HepG2 (cell line): ENCODE data around the gene GEMIN8. TPM values are rescaled to one million over a fixed set of nuclear protein-coding genes. Genes with fewer than 3 reads are reported as not detected.

Experiments used
- ATAC-seq: fragments of 200-7000 bp; cut with Tn5 transposase; 3 replicates; pipeline ENCODE4 v1.9.1; 2020; ENCODE audit warnings: mild to moderate bottlenecking, moderate library complexity
- BruUV-seq: library from RNA; stranded (reverse); fragments of 400-500 nt; replicated peaks from 2 replicates; lab custom pipeline; 2021; lab: Mats Ljungman, UMichigan
- CTCF ChIA-PET: fragments of 300-600 bp; formaldehyde crosslinking; extraction: SDS; loops from one replicate; lab custom pipeline; 2021; ENCODE audit warnings: low total read pairs, inconsistent platforms, low intra/inter-chr PET ratio; lab: Yijun Ruan, JAX
- POLR2A ChIA-PET: fragments of 350-600 bp; sonication (Branson Sonifier 250); formaldehyde crosslinking; loops from one replicate; lab custom pipeline; 2020; ENCODE audit warnings: antibody characterized with exemption, inconsistent platforms; lab: Yijun Ruan, JAX
- DNase-seq: peaks from one replicate; pipeline ENCODE4 v3.0.0-alpha.2; 2015; ENCODE audit warnings: low spot score
- FAIRE-seq: peaks from 3 replicates; lab custom pipeline; 2011; peaks lifted over from hg19 to GRCh38; lab: Jason Lieb, UNC
- H2AFZ ChIP-seq: one replicate; pipeline ENCODE4 v1.6.1; 2011; ENCODE audit warnings: low read length, inconsistent platforms
- H3K27ac ChIP-seq: fragments of 300-600 bp; 3 replicates; pipeline ENCODE4 v1.8.0; 2011; ENCODE audit warnings: mixed run types, mild to moderate bottlenecking, mixed read lengths, low read length, inconsistent platforms; ENCODE audit not compliant: insufficient read depth; ENCODE audit errors: extremely low read length
- H3K27me3 ChIP-seq, 2 experiments: fragments of 200-600 bp in 1 of 2; 2 replicates in 1 of 2; 3 replicates in 1 of 2; pipeline versions ENCODE4 v1.6.0 to v1.8.0; 2011; ENCODE audit warnings: low read length in 2 of 2, mild to moderate bottlenecking in 2 of 2, moderate library complexity in 2 of 2, inconsistent platforms in 1 of 2; ENCODE audit not compliant: insufficient read depth in 2 of 2, control insufficient read depth in 1 of 2
- H3K36me3 ChIP-seq, 2 experiments: fragments of 200-600 bp in 1 of 2; replicated peaks in 1 of 2; 2 replicates in 1 of 2; 3 replicates in 1 of 2; pipeline versions ENCODE4 v1.5.1 to v1.8.0; 2011; ENCODE audit warnings: low read length in 2 of 2, inconsistent platforms in 1 of 2; ENCODE audit not compliant: insufficient read depth in 2 of 2, control insufficient read depth in 1 of 2
- H3K4me1 ChIP-seq: 2 replicates; pipeline ENCODE4 v1.5.1; 2012; ENCODE audit warnings: low read length, inconsistent platforms; ENCODE audit not compliant: insufficient read depth
- H3K4me2 ChIP-seq: 2 replicates; pipeline ENCODE4 v1.6.0; 2011; ENCODE audit warnings: low read depth, low read length, inconsistent platforms
- H3K4me3 ChIP-seq, 3 experiments: fragments of 200-600 bp in 1 of 3; sonication (generic), shearing (Covaris generic) in 1 of 3; replicated peaks in 1 of 3; 2 replicates each; pipeline ENCODE4 v1.5.1; 2011 to 2016; ENCODE audit warnings: low read length in 3 of 3, inconsistent platforms in 2 of 3, low read depth in 2 of 3, mild to moderate bottlenecking in 2 of 3, control low read depth in 1 of 3, mixed read lengths in 1 of 3; ENCODE audit not compliant: insufficient read depth in 1 of 3
- H3K79me2 ChIP-seq: one replicate; pipeline ENCODE4 v1.6.1; 2011; ENCODE audit warnings: low read length, inconsistent platforms; ENCODE audit not compliant: insufficient read depth
- H3K9ac ChIP-seq: 2 replicates; pipeline ENCODE4 v1.6.0; 2011; ENCODE audit warnings: mild to moderate bottlenecking, low read depth, low read length, inconsistent platforms; ENCODE audit not compliant: insufficient read depth
- H3K9me3 ChIP-seq: 2 replicates; pipeline ENCODE4 v1.5.1; 2012; ENCODE audit warnings: mild to moderate bottlenecking, low read length
- H4K20me1 ChIP-seq: 2 replicates; pipeline ENCODE4 v1.6.0; 2011; ENCODE audit warnings: inconsistent platforms, mild to moderate bottlenecking, low read length, moderate library complexity; ENCODE audit not compliant: insufficient read depth
- BRCA1 ChIP-seq: sonication (generic); formaldehyde crosslinking; IDR thresholded peaks from 2 replicates; pipeline ENCODE4 v1.4.0; 2020; ENCODE audit warnings: missing genetic modification reagents
- CREM ChIP-seq, 2 experiments: sonication (generic) in 1 of 2; formaldehyde crosslinking in 1 of 2; IDR thresholded peaks; 2 replicates each; pipeline versions ENCODE4 v1.4.0 to v1.6.1; 2016 to 2020; ENCODE audit warnings: antibody characterized with exemption in 1 of 2, mild to moderate bottlenecking in 1 of 2, missing genetic modification reagents in 1 of 2
- HOXA7 ChIP-seq: sonication (generic); formaldehyde crosslinking; IDR thresholded peaks from 2 replicates; pipeline ENCODE4 v1.8.1; 2022; ENCODE audit warnings: mild to moderate bottlenecking, missing genetic modification reagents, moderate library complexity
- IRF1 ChIP-seq: sonication (generic); formaldehyde crosslinking; IDR thresholded peaks from 2 replicates; pipeline ENCODE4 v1.4.0; 2020; ENCODE audit warnings: low read depth, mild to moderate bottlenecking, missing genetic modification reagents
- KAT2B ChIP-seq: fragments of 150-350 bp; IDR thresholded peaks from 2 replicates; pipeline ENCODE4 v1.6.1; 2014; ENCODE audit warnings: low read depth, low read length, borderline replicate concordance
- KAT7 ChIP-seq: IDR thresholded peaks from 2 replicates; pipeline ENCODE4 v1.6.1; 2018; ENCODE audit warnings: borderline replicate concordance, missing compliant biosample characterization
- PATZ1 ChIP-seq: sonication (generic); formaldehyde crosslinking; IDR thresholded peaks from 2 replicates; pipeline ENCODE4 v1.4.0; 2020; ENCODE audit warnings: missing genetic modification reagents
- TMF1 ChIP-seq: sonication (generic); formaldehyde crosslinking; IDR thresholded peaks from 2 replicates; pipeline ENCODE4 v1.8.1; 2022; ENCODE audit warnings: low read depth, missing genetic modification reagents
- ZFP62 ChIP-seq: sonication (generic); formaldehyde crosslinking; IDR thresholded peaks from 2 replicates; pipeline ENCODE4 v1.4.0; 2020; ENCODE audit warnings: missing genetic modification reagents
- ZNF20 ChIP-seq: sonication (generic); formaldehyde crosslinking; IDR thresholded peaks from 2 replicates; pipeline ENCODE4 v1.4.0; 2020; ENCODE audit warnings: mild to moderate bottlenecking, moderate library complexity, missing genetic modification reagents
- ZNF577 ChIP-seq: sonication (generic); formaldehyde crosslinking; IDR thresholded peaks from 2 replicates; pipeline ENCODE4 v1.4.0; 2020; ENCODE audit warnings: mild to moderate bottlenecking, low read depth, missing genetic modification reagents, borderline replicate concordance
- ZNF598 ChIP-seq: sonication (generic); formaldehyde crosslinking; IDR thresholded peaks from 2 replicates; pipeline ENCODE4 v1.5.1; 2020; ENCODE audit warnings: mild to moderate bottlenecking, missing genetic modification reagents, borderline replicate concordance
- ZNF646 ChIP-seq: sonication (generic); formaldehyde crosslinking; IDR thresholded peaks from 2 replicates; pipeline ENCODE4 v1.9.0; 2021; ENCODE audit warnings: mild to moderate bottlenecking, missing genetic modification reagents
- ZNF652 ChIP-seq: IDR thresholded peaks from 2 replicates; pipeline ENCODE4 v1.6.1; 2016; ENCODE audit warnings: low read depth, borderline replicate concordance
- ZNF883 ChIP-seq: sonication (generic); formaldehyde crosslinking; IDR thresholded peaks from 2 replicates; pipeline ENCODE4 v1.5.1; 2020; ENCODE audit warnings: mild to moderate bottlenecking, missing genetic modification reagents; ENCODE audit errors: not compliant biosample characterization
- WGBS: methylation state at CpG from one replicate; pipeline ENCODE4 v1.1.6; 2017; ENCODE audit warnings: low lambda C conversion rate; 5-methylcytosine and 5-hydroxymethylcytosine counted together
- in situ Hi-C: cut with HindIII; loops from 2 replicates; pipeline ENCODE4 v1.10.0; 2017; ENCODE audit warnings: low pct_unique_long_range_greater_than_20kb; ENCODE audit not compliant: extremely low pct_ligation_motif_present
- intact Hi-C: fragments of 100-400 bp; cut with micrococcal nuclease; formaldehyde crosslinking; loops from one replicate; pipeline ENCODE4 v1.10.0; 2022; ENCODE audit not compliant: unreplicated experiment
- polyA plus RNA-seq, 8 experiments: library from polyadenylated mRNA; depleted of rRNA in 3 of 8; stranded (reverse) in 7 of 8; unstranded in 1 of 8; fragments of >200 nt; fragmentation: Illumina TruSeq in 4 of 8; extraction: Trizol in 4 of 8; gene quantifications; 2 replicates each; pipeline versions ENCODE4 v1.2.1 to v1.2.3, GENCODE V29; 2011 to 2016; ENCODE audit warnings: low read depth in 4 of 8, missing spikeins in 1 of 8, mixed read lengths in 1 of 8; ENCODE audit not compliant: insufficient read depth in 1 of 8
- total RNA-seq, 5 experiments: library from RNA; depleted of rRNA; stranded (reverse); fragments of >200 nt; fragmentation: Illumina TruSeq; extraction: Trizol; gene quantifications; 2 replicates each; pipeline ENCODE4 v1.2.3, GENCODE V29; 2016; ENCODE audit warnings: low read depth in 1 of 5

The GEMIN8 gene
- total and polyA plus RNA-seq, 2 of the 13 experiments (the other 11 are each of a cell fraction or from before 2014, with no cell fraction given): 9.7 to 23.7 TPM

- no peaks in the 10 kb centered on the region for H3K79me2 ChIP-seq
- WGBS: 72% methylated on average over 1 of the region's 1 CpG
- DNase-seq (no peak), ATAC-seq (no peak), FAIRE-seq (no peak)
- no peak overlapping the region for H3K9ac ChIP-seq
- no peak overlapping the region for H2AFZ ChIP-seq
- in situ Hi-C loops (no loop called here), intact Hi-C loops (no loop called here)
- BruUV-seq: no TSS peak
- H3K4me2 ChIP-seq: no peak overlapping the region
- POLR2A ChIA-PET: no interaction called here
- H3K4me3 ChIP-seq: no peak overlapping the region
- no peaks in the 10 kb centered on the region for H3K36me3 ChIP-seq
- H3K27me3 ChIP-seq: no peaks in the 10 kb centered on the region
- no peaks in the 10 kb centered on the region for H3K4me1 ChIP-seq
- no peak overlapping the region for H3K27ac ChIP-seq
- no peaks in the 10 kb centered on the region for H3K9me3 ChIP-seq
- CTCF ChIA-PET: no interaction called here
- H4K20me1 ChIP-seq: no peaks in the 10 kb centered on the region
- TF ChIP-seq BRCA1 (CRISPR knock-in tag) (no peak), ZNF883 (no peak), TMF1 (CRISPR knock-in tag) (no peak), ZNF652 (CRISPR knock-in tag) (no peak), KAT2B (no peak), ZFP62 (CRISPR knock-in tag) (no peak), HOXA7 (CRISPR knock-in tag) (no peak), KAT7 (CRISPR knock-in tag) (no peak), IRF1 (no peak), ZNF646 (no peak), CREM (IDR thresholded peaks at IDR 0.05) (no peak), CREM (CRISPR knock-in tag; IDR thresholded peaks at IDR 0.05) (no peak), ZNF577 (CRISPR knock-in tag) (no peak), ZNF20 (CRISPR knock-in tag) (no peak), ZNF598 (no peak), PATZ1 (no peak)
Measured at GRCh38 chrX:13985697-13986435, 43.8 kb downstream of the GEMIN8 start.
